GM12891 (cell line): ENCODE results near the gene SNTG2.

ENCODE experiments used
- PAX5 ChIP-seq: IDR thresholded peaks from 2 replicates; pipeline ENCODE4 v1.6.1; 2011; ENCODE audit warnings: low read length, moderate library complexity, mild to moderate bottlenecking; ENCODE audit not compliant: insufficient read depth, severe bottlenecking
- POLR2A ChIP-seq: IDR thresholded peaks from 2 replicates; pipeline ENCODE4 v1.6.1; 2011; ENCODE audit warnings: low read depth, low read length, control low read depth
- POLR2AphosphoS5 ChIP-seq: IDR thresholded peaks from 2 replicates; pipeline ENCODE4 v1.6.1; 2011; ENCODE audit warnings: low read depth, low read length, control low read depth
- SPI1 ChIP-seq: IDR thresholded peaks from 2 replicates; pipeline ENCODE4 v1.6.1; 2011; ENCODE audit warnings: low read depth, low read length, control low read depth

- TF ChIP-seq POLR2A (no peak), PAX5 (no peak), POLR2AphosphoS5 (no peak), SPI1 (no peak)
These were observed 13.1 kb upstream of the SNTG2 start for GRCh38 chr2:937530-937929.
